Parathyroid adenoma (tissue), 2 donors: Measurements from ENCODE around the gene PSPN.

Experiments used
- H2AFZ ChIP-seq: fragments of 300-600 bp; sonication (generic); one replicate; pipeline ENCODE4 v1.7.0; 2017; ENCODE audit warnings: antibody characterized with exemption, mild to moderate bottlenecking
- H3K27ac ChIP-seq: fragments of 300-600 bp; sonication (generic); one replicate; pipeline ENCODE4 v1.7.0; 2017
- H3K27me3 ChIP-seq: fragments of 300-600 bp; sonication (generic); one replicate; pipeline ENCODE4 v1.7.0; 2017; ENCODE audit warnings: low read length; ENCODE audit not compliant: control insufficient read depth, insufficient read depth
- H3K36me3 ChIP-seq: fragments of 300-600 bp; sonication (generic); one replicate; pipeline ENCODE4 v1.7.0; 2017; ENCODE audit warnings: low read length; ENCODE audit not compliant: control insufficient read depth, insufficient read depth
- H3K4me1 ChIP-seq: fragments of 300-600 bp; sonication (generic); one replicate; pipeline ENCODE4 v1.7.0; 2017; ENCODE audit warnings: control low read depth
- H3K4me2 ChIP-seq: fragments of 300-600 bp; sonication (generic); one replicate; pipeline ENCODE4 v1.7.0; 2017; ENCODE audit warnings: low read length
- H3K4me3 ChIP-seq: fragments of 300-600 bp; sonication (generic); one replicate; pipeline ENCODE4 v1.7.0; 2017; ENCODE audit warnings: low read depth, low read length
- H3K79me2 ChIP-seq: fragments of 300-600 bp; sonication (generic); one replicate; pipeline ENCODE4 v1.7.0; 2017; ENCODE audit warnings: control low read depth
- H3K9ac ChIP-seq: fragments of 300-600 bp; sonication (generic); one replicate; pipeline ENCODE4 v1.7.0; 2017; ENCODE audit warnings: mild to moderate bottlenecking
- H3K9me3 ChIP-seq: fragments of 300-600 bp; sonication (generic); one replicate; pipeline ENCODE4 v1.7.0; 2017; ENCODE audit warnings: low read length; ENCODE audit not compliant: control insufficient read depth
- TF ChIP-seq, protein P1 (sequence below): fragments of 300-600 bp; sonication (generic); IDR thresholded peaks from one replicate; pipeline ENCODE4 v1.7.0; 2017; ENCODE audit warnings: antibody characterized with exemption, mild to moderate bottlenecking
- donor health status: primary hyperparathyroidism.

Gene PSPN

DNA sequence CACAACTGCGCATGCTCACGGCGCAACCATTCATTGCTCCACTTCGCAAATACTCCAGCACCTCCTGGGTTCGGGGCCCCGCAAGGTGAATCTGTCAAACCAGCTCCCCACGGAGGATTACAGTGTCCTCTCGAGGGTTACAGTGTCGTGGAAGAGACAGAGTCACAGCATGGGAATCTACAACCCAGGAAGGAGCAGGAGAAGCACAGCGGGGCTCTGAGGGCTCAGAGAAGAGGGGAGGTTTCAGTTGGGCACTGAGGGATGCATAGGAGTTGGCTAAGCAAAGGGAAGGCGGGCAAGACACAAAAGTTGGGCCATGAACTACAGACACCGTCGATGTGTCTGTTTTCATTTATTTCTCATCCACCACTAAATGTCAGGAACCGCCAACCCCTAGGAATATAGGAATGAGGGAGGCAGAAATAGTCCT lies 18.3 kb upstream of the PSPN start:
- Histone ChIP-seq H3K36me3 (no peaks in the 10 kb centered on the region), H3K4me1 (peaks cover 7% of the 10 kb centered on the region)

DNA sequence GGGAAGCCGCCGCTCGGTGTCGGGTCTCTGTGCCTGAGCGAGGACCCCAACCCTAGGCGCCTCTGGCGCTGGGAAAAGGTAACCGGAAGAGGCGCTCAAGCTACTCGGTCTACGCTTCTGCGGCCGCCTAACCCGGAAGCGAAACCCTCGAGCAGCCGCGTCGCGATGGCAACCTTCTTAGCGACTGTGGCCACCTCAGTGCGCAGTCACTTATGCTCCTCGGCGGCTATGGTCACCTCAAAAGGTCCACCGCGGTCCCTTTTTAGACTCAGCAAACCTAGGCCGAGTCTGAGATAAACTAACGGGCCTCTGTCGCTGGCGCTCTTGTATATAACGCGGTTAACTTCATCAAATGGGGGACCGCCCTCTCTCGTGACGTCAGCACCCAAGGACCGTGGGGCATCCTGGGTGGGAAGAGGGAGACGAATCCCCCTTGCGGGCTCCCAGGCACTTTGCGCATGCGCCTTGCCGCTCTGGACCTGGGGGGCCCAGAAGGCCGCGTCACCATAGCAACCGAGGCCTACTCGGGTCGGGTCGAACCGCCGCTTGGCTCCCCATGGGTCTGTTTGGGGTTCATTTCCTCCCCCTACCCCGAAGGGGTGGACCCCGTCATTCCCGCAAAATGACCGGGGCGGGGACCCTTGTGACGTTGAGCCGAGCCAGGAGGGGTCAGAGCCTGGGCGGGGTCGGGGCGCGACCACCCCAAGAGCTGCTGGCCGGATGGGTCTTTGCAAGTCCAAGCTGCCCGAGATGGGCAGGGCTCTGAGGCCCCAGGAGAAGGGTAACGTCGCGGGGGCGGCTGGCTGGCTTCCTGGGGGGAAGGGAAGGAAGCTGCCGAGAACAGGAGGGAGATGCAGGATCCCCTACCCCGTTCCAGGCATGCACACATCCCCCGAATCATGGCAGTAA lies 17.6 kb upstream of the PSPN start, which contains the start of gene GTF2F1:
TSS of gene GTF2F1 (minus strand) at position 91 of the 909 bp plus-strand sequence. CDS start 169 bp downstream, outside the sequence.
- Histone ChIP-seq H3K27ac (peak within 1 kb of the TSS; percentile 92), H2AFZ (peak within 1 kb of the TSS; percentile 100), H3K4me2 (peak within 1 kb of the TSS; percentile 89), H3K9me3 (no peaks in the 10 kb centered on the region), H3K4me1 (peaks cover 7% of the 10 kb centered on the region), H3K79me2 (peaks cover 8% of the 10 kb centered on the region), H3K27me3 (no peaks in the 10 kb centered on the region), H3K4me3 (peak within 1 kb of the TSS; percentile 79), H3K36me3 (no peaks in the 10 kb centered on the region), H3K9ac (peak within 1 kb of the TSS; percentile 88)
- TF ChIP-seq, protein P1, sequence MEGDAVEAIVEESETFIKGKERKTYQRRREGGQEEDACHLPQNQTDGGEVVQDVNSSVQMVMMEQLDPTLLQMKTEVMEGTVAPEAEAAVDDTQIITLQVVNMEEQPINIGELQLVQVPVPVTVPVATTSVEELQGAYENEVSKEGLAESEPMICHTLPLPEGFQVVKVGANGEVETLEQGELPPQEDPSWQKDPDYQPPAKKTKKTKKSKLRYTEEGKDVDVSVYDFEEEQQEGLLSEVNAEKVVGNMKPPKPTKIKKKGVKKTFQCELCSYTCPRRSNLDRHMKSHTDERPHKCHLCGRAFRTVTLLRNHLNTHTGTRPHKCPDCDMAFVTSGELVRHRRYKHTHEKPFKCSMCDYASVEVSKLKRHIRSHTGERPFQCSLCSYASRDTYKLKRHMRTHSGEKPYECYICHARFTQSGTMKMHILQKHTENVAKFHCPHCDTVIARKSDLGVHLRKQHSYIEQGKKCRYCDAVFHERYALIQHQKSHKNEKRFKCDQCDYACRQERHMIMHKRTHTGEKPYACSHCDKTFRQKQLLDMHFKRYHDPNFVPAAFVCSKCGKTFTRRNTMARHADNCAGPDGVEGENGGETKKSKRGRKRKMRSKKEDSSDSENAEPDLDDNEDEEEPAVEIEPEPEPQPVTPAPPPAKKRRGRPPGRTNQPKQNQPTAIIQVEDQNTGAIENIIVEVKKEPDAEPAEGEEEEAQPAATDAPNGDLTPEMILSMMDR: peak; percentile 21

More for the DNA sequence above, 18.3 kb upstream of the PSPN start:
- peak overlapping the region; percentile 92 for H3K27ac ChIP-seq
- TF ChIP-seq, protein P1: no peak
- peaks cover 8% of the 10 kb centered on the region for H3K79me2 ChIP-seq
- H3K9me3 ChIP-seq: no peaks in the 10 kb centered on the region
- peak overlapping the region; percentile 88 for H3K9ac ChIP-seq
- peak overlapping the region; percentile 89 for H3K4me2 ChIP-seq
- no peaks in the 10 kb centered on the region for H3K27me3 ChIP-seq
- H2AFZ ChIP-seq: peak overlapping the region; percentile 100
- peak overlapping the region; percentile 79 for H3K4me3 ChIP-seq

DNA sequence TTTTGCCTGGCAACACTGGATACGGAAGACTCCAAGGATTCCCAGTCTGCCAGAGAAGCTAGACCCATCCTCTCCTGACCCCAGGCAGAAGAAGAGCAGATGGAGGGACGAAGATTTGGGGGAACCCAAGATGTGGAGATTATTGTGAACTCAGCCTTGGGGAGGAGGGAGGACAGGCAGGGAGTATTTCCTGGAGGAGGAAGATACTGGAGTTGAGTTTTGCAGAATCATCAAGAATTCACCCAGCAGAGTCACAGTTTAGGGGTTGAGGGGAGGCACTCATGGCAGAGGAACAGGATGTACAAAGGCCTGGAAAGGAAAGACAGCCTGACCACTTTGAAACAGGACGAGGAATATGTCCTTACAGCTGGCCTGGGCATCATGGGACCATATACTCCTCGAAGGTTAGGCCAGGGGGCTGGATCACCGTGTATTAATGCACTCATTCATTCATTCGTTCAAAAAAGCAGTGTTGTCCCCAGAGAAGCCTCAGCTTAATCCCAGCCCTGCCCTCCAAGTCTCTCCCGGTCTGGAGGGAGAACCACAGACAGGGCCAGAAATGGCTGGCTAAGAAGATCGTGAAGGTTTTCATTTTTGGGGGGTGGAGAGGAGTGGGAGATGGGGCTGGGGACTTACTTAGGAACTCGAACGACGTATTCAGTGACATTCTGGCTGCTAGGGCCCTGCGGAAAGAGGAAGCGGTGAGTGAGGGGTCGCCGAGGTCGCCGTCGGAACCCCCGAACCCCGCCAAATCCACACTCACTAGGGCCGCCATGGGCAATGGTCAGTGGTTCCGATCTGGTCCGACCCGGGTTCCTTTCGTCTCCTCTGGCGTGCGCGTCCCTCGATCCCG lies 16.7 kb upstream of the PSPN start:
- Histone ChIP-seq H3K9me3 (no peaks in the 10 kb centered on the region), H3K36me3 (no peaks in the 10 kb centered on the region), H3K79me2 (peaks cover 8% of the 10 kb centered on the region), H3K4me2 (peak overlapping the region; percentile 89), H2AFZ (peak overlapping the region; percentile 100), H3K9ac (no peak overlapping the region), H3K27me3 (no peaks in the 10 kb centered on the region), H3K4me3 (peak overlapping the region; percentile 79), H3K27ac (peak overlapping the region; percentile 92), H3K4me1 (peaks cover 7% of the 10 kb centered on the region)
- TF ChIP-seq, protein P1: no peak

DNA sequence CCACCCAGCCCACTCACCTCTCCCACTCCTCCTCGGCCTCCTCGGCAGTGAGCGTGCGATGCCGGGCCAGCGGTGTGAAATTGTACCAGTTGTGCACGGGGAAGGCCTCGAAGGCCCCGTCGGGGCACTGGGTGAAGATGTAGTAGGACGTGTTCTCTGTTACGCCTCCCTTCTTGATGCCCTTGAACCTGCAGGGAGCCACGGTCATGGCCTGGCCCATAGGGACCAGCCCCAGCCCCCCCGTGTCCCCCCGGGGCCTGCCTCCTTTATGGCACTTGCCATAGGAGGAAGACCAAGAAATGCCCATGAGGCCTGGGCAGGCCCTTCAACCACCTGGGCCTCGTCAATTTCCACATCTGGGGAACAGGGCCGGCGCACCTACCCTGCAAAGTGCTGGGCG lies 11.6 kb upstream of the PSPN start:
- Histone ChIP-seq H3K79me2 (peaks cover 4% of the 10 kb centered on the region), H3K27ac (no peak overlapping the region), H3K4me2 (no peak overlapping the region), H3K4me3 (no peak overlapping the region), H3K4me1 (peaks cover 5% of the 10 kb centered on the region), H3K9me3 (no peaks in the 10 kb centered on the region), H2AFZ (no peak overlapping the region), H3K9ac (no peak overlapping the region), H3K36me3 (no peaks in the 10 kb centered on the region), H3K27me3 (no peaks in the 10 kb centered on the region)
- TF ChIP-seq, protein P1: no peak
